Osteocyte (in vitro differentiated cells): ENCODE results near the gene PRSS12. TPM values are rescaled to one million over a fixed set of nuclear protein-coding genes. Genes with fewer than 3 reads are reported as not detected.

Experiments used
- DNase-seq: peaks from one replicate; pipeline ENCODE4 v3.0.0; 2021; ENCODE audit warnings: mixed read lengths; ENCODE audit not compliant: unreplicated experiment; ENCODE audit errors: extremely low spot score
- H3K27ac Mint-ChIP-seq: one replicate; pipeline ENCODE4 v1.8.0; 2021; ENCODE audit warnings: mild to moderate bottlenecking, mixed read lengths; ENCODE audit not compliant: unreplicated experiment
- H3K27me3 Mint-ChIP-seq: one replicate; pipeline ENCODE4 v1.8.0; 2021; ENCODE audit warnings: mixed read lengths; ENCODE audit not compliant: unreplicated experiment
- H3K36me3 Mint-ChIP-seq: one replicate; pipeline ENCODE4 v1.8.0; 2021; ENCODE audit warnings: mixed read lengths; ENCODE audit not compliant: unreplicated experiment
- H3K4me1 Mint-ChIP-seq: one replicate; pipeline ENCODE4 v1.8.0; 2021; ENCODE audit warnings: mixed read lengths; ENCODE audit not compliant: unreplicated experiment
- H3K4me3 Mint-ChIP-seq: one replicate; pipeline ENCODE4 v1.8.0; 2021; ENCODE audit warnings: mild to moderate bottlenecking, moderate library complexity, mixed read lengths; ENCODE audit not compliant: unreplicated experiment
- H3K9me3 Mint-ChIP-seq: one replicate; pipeline ENCODE4 v1.8.0; 2021; ENCODE audit warnings: mixed read lengths; ENCODE audit not compliant: unreplicated experiment
- CTCF ChIP-seq: fragments of 200-600 bp; sonication (generic); IDR thresholded peaks from 2 replicates; pipeline ENCODE4 v1.5.0; 2021; ENCODE audit warnings: antibody characterized with exemption, mild to moderate bottlenecking, moderate library complexity
- total RNA-seq: library from RNA; stranded (reverse); gene quantifications from 2 replicates; pipeline ENCODE4 v1.2.1, GENCODE V29; 2021

Gene PRSS12
- total RNA-seq, 1 donor from 2014 or later, result 15.3 TPM

- peaks cover under 1% of the 10 kb centered on the region for H3K4me1 Mint-ChIP-seq
- no peak for DNase-seq
- H3K4me3 Mint-ChIP-seq, result no peak overlapping the region
- no peaks in the 10 kb centered on the region for H3K36me3 Mint-ChIP-seq
- TF ChIP-seq CTCF, result no peak
- H3K9me3 Mint-ChIP-seq, result no peaks in the 10 kb centered on the region
- no peak overlapping the region for H3K27ac Mint-ChIP-seq
- peaks cover under 1% of the 10 kb centered on the region for H3K27me3 Mint-ChIP-seq
Observed at GRCh38 chr4:118265312-118266144, 87.3 kb downstream of the PRSS12 start.

DNA sequence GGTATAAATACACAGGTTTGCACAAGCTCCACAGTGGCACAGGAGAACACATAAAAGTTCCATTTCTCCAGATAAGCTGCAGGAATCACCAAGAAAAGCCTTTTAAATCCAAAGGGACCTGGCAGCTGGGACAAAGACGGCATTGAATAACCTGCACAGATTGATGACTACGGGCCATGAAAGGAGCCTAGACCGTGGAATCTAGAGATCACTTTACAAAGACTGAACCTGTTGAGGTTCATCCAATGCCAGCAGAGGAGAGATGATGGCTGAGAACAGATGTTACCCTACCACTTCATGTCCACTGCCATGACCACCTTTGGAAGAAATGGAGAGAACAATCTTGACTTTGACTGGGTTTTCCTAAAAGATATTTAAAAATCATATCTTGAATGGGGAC is 88.7 kb downstream of the PRSS12 start:
- no peaks in the 10 kb centered on the region for H3K4me1 Mint-ChIP-seq
- H3K36me3 Mint-ChIP-seq, result no peaks in the 10 kb centered on the region
- H3K4me3 Mint-ChIP-seq, result no peak overlapping the region
- no peak for DNase-seq
- no peak overlapping the region for H3K27ac Mint-ChIP-seq
- no peaks in the 10 kb centered on the region for H3K27me3 Mint-ChIP-seq
- H3K9me3 Mint-ChIP-seq, result no peaks in the 10 kb centered on the region
- no peak for TF ChIP-seq CTCF

- TF ChIP-seq CTCF, result no peak
- no peak overlapping the region for H3K4me3 Mint-ChIP-seq
Observed at GRCh38 chr4:118260309-118260708, 92.5 kb downstream of the PRSS12 start.

DNA sequence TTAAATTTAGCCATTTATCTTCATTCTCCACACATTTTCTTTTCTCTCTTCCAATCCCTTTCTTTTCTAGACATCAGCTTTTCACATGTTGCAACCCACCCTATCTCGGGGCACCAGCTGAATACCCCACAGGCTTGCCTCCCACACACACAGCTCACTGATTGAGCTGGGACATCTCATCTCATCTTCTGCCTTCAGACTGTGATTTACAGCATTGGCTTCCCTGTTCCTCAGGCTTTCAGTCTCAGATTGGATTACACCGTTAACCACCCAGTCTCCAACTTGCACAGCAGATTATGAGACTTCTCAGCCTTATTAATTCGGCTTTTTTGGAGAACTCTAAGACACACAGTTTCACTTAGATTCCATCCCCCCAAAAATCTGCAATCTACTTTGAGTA is 93.7 kb downstream of the PRSS12 start:
- Mint-ChIP-seq H3K4me1 (no peaks in the 10 kb centered on the region), H3K4me3 (no peak overlapping the region), H3K27ac (no peak overlapping the region), H3K27me3 (no peaks in the 10 kb centered on the region), H3K36me3 (no peaks in the 10 kb centered on the region), H3K9me3 (no peaks in the 10 kb centered on the region)
- DNase-seq, result no peak
- TF ChIP-seq CTCF, result no peak

More at GRCh38 chr4:118260309-118260708, 92.5 kb downstream of the PRSS12 start:
- Mint-ChIP-seq H3K27ac (no peak overlapping the region), H3K9me3 (no peaks in the 10 kb centered on the region), H3K4me1 (no peaks in the 10 kb centered on the region), H3K36me3 (no peaks in the 10 kb centered on the region), H3K27me3 (no peaks in the 10 kb centered on the region)
- DNase-seq, result no peak

GRCh38 chr4:118254368-118254767 is 98.4 kb downstream of the PRSS12 start:
- Mint-ChIP-seq H3K4me1 (no peaks in the 10 kb centered on the region), H3K27ac (no peak overlapping the region), H3K9me3 (peaks cover 7% of the 10 kb centered on the region), H3K4me3 (no peak overlapping the region), H3K36me3 (peaks cover 4% of the 10 kb centered on the region), H3K27me3 (no peaks in the 10 kb centered on the region)
- no peak for DNase-seq
- no peak for TF ChIP-seq CTCF
